Activated CD4-positive, alpha-beta T cell treated with anti-CD3 and anti-CD28 coated beads, Interleukin-2, amount 10 ng/mL, durations not matched to agents 7 days and 5 days (primary cell): Measurements from ENCODE around the gene GXYLT1. TPM values are rescaled to one million over a fixed set of nuclear protein-coding genes. Genes with fewer than 3 reads are reported as not detected.
"Not testable (repeated sequence)": the region's sequence is repeated elsewhere in the genome, so short reads cannot be mapped to it uniquely, and the experiment has no call there.

Experiments used
- CTCF ChIA-PET: fragments of 350-600 bp; sonication (Branson Sonifier 250); formaldehyde crosslinking; loops from one replicate; lab custom pipeline; 2021; ENCODE audit warnings: antibody characterized with exemption; lab: Charles Lee
- POLR2A ChIA-PET: fragments of 350-600 bp; sonication (Branson Sonifier 250); formaldehyde crosslinking; loops from one replicate; lab custom pipeline; 2021; ENCODE audit warnings: antibody characterized with exemption; lab: Charles Lee
- DNase-seq: peaks from one replicate; pipeline ENCODE4 v3.0.0-alpha.2; 2020
- H3K27ac Mint-ChIP-seq: one replicate; pipeline ENCODE4 v1.8.0; 2021; ENCODE audit warnings: mild to moderate bottlenecking, moderate library complexity, mixed read lengths
- H3K27me3 Mint-ChIP-seq: one replicate; pipeline ENCODE4 v1.8.0; 2021; ENCODE audit warnings: mixed read lengths
- H3K36me3 Mint-ChIP-seq: one replicate; pipeline ENCODE4 v1.8.0; 2021; ENCODE audit warnings: low read depth, mixed read lengths
- H3K4me1 Mint-ChIP-seq: one replicate; pipeline ENCODE4 v1.8.0; 2021; ENCODE audit warnings: mixed read lengths
- H3K4me3 Mint-ChIP-seq: one replicate; pipeline ENCODE4 v1.8.0; 2021; ENCODE audit warnings: mild to moderate bottlenecking, moderate library complexity, mixed read lengths
- H3K9me3 Mint-ChIP-seq: one replicate; pipeline ENCODE4 v1.8.0; 2021; ENCODE audit warnings: mixed read lengths
- total RNA-seq, 2 experiments: library from RNA; stranded (reverse); gene quantifications; one replicate each; pipeline ENCODE4 v1.2.3, GENCODE V29; 2021

GXYLT1 gene
- total RNA-seq, 2 experiments from 2014 or later, result 8.0 to 10.2 TPM

GRCh38 chr12:42118136-42118879 is 26.4 kb downstream of the GXYLT1 start:
- CTCF ChIA-PET, result interaction anchor here (0.9 to 1.2 kb wide), 3 partner anchors 23 to 121 kb away, joined by 3 read pairs; no protein-coding TSS in a partner anchor
- H3K36me3 Mint-ChIP-seq, result peaks cover 44% of the 10 kb centered on the region
- H3K4me3 Mint-ChIP-seq, result no peak overlapping the region
- no peaks in the 10 kb centered on the region for H3K27me3 Mint-ChIP-seq
- H3K4me1 Mint-ChIP-seq, result peaks cover 9% of the 10 kb centered on the region
- H3K9me3 Mint-ChIP-seq, result peaks cover 7% of the 10 kb centered on the region
- H3K27ac Mint-ChIP-seq, result no peak overlapping the region
- POLR2A ChIA-PET, result no interaction called here
- DNase-seq, result no peak

- H3K4me1 Mint-ChIP-seq, result no peaks in the 10 kb centered on the region
- POLR2A ChIA-PET, result no interaction called here
Observed at GRCh38 chr12:42109031-42109430, 35.6 kb downstream of the GXYLT1 start.

GRCh38 chr12:42106791-42107190 is 37.9 kb downstream of the GXYLT1 start:
- POLR2A ChIA-PET, H3K4me1 Mint-ChIP-seq, CTCF ChIA-PET: not testable (repeated sequence)

More at GRCh38 chr12:42109031-42109430, 35.6 kb downstream of the GXYLT1 start:
- H3K9me3 Mint-ChIP-seq, result peaks cover 7% of the 10 kb centered on the region
- no peak overlapping the region for H3K4me3 Mint-ChIP-seq
- no peak for DNase-seq
- H3K27ac Mint-ChIP-seq, result no peak overlapping the region
- H3K27me3 Mint-ChIP-seq, result no peaks in the 10 kb centered on the region
- CTCF ChIA-PET, result no interaction called here
- peaks cover 37% of the 10 kb centered on the region for H3K36me3 Mint-ChIP-seq

GRCh38 chr12:42104784-42105183 is 39.9 kb downstream of the GXYLT1 start:
- Mint-ChIP-seq H3K27ac (no peak overlapping the region), H3K9me3 (no peaks in the 10 kb centered on the region), H3K4me1 (no peaks in the 10 kb centered on the region), H3K36me3 (peaks cover 8% of the 10 kb centered on the region), H3K27me3 (no peaks in the 10 kb centered on the region), H3K4me3 (no peak overlapping the region)
- no peak for DNase-seq
- ChIA-PET CTCF (no interaction called here), POLR2A (no interaction called here)

More at GRCh38 chr12:42106791-42107190, 37.9 kb downstream of the GXYLT1 start:
- H3K9me3 Mint-ChIP-seq, H3K4me3 Mint-ChIP-seq, DNase-seq, H3K27me3 Mint-ChIP-seq, H3K27ac Mint-ChIP-seq: not testable (repeated sequence)
- peaks cover 23% of the 10 kb centered on the region for H3K36me3 Mint-ChIP-seq

- ChIA-PET CTCF (interaction anchor here (0.6 to 0.7 kb wide), 2 partner anchors 53 to 194 kb away, joined by 3 read pairs; no protein-coding TSS in a partner anchor), POLR2A (no interaction called here)
- no peak for DNase-seq
- H3K4me3 Mint-ChIP-seq, result no peak overlapping the region
- peaks cover 7% of the 10 kb centered on the region for H3K36me3 Mint-ChIP-seq
- H3K9me3 Mint-ChIP-seq, result no peaks in the 10 kb centered on the region
- H3K27me3 Mint-ChIP-seq, result no peaks in the 10 kb centered on the region
- H3K27ac Mint-ChIP-seq, result no peak overlapping the region
- no peaks in the 10 kb centered on the region for H3K4me1 Mint-ChIP-seq
Observed at GRCh38 chr12:42104087-42104486, 40.6 kb downstream of the GXYLT1 start.

- Mint-ChIP-seq H3K27me3 (no peaks in the 10 kb centered on the region), H3K4me1 (peaks cover 3% of the 10 kb centered on the region), H3K4me3 (no peak overlapping the region), H3K27ac (no peak overlapping the region), H3K9me3 (no peaks in the 10 kb centered on the region), H3K36me3 (peaks cover 4% of the 10 kb centered on the region)
- DNase-seq, result no peak
- POLR2A ChIA-PET, result no interaction called here
- CTCF ChIA-PET, result no interaction called here
Observed at GRCh38 chr12:42103155-42103554, 41.5 kb downstream of the GXYLT1 start.

- peaks cover 5% of the 10 kb centered on the region for H3K36me3 Mint-ChIP-seq
- H3K27ac Mint-ChIP-seq, result no peak overlapping the region
- ChIA-PET POLR2A (no interaction called here), CTCF (no interaction called here)
- peaks cover 7% of the 10 kb centered on the region for H3K4me1 Mint-ChIP-seq
- H3K4me3 Mint-ChIP-seq, result no peak overlapping the region
- DNase-seq, result no peak
- no peaks in the 10 kb centered on the region for H3K27me3 Mint-ChIP-seq
- H3K9me3 Mint-ChIP-seq, result no peaks in the 10 kb centered on the region
Observed at GRCh38 chr12:42102720-42103119, 42.0 kb downstream of the GXYLT1 start.

- DNase-seq, result no peak
- Mint-ChIP-seq H3K27ac (no peak overlapping the region), H3K27me3 (no peaks in the 10 kb centered on the region), H3K4me1 (peaks cover 32% of the 10 kb centered on the region), H3K4me3 (no peak overlapping the region), H3K9me3 (no peaks in the 10 kb centered on the region), H3K36me3 (peaks cover 20% of the 10 kb centered on the region)
- ChIA-PET CTCF (no interaction called here), POLR2A (no interaction called here)
Observed at GRCh38 chr12:42099433-42099832, 45.2 kb downstream of the GXYLT1 start.

GRCh38 chr12:42097971-42098370 is 46.7 kb downstream of the GXYLT1 start:
- Mint-ChIP-seq H3K9me3 (no peaks in the 10 kb centered on the region), H3K4me1 (peaks cover 37% of the 10 kb centered on the region), H3K27ac (peak overlapping the region; percentile 98), H3K36me3 (peaks cover 20% of the 10 kb centered on the region), H3K27me3 (no peaks in the 10 kb centered on the region), H3K4me3 (peak overlapping the region; percentile 80)
- POLR2A ChIA-PET, result no interaction called here
- DNase-seq, result peak; percentile 43
- CTCF ChIA-PET, result no interaction called here

GRCh38 chr12:42094277-42094676 is 50.4 kb downstream of the GXYLT1 start:
- peak; percentile 11 for DNase-seq
- no peak overlapping the region for H3K4me3 Mint-ChIP-seq
- peaks cover 29% of the 10 kb centered on the region for H3K36me3 Mint-ChIP-seq
- POLR2A ChIA-PET, result no interaction called here
- no peak overlapping the region for H3K27ac Mint-ChIP-seq
- H3K4me1 Mint-ChIP-seq, result peaks cover 37% of the 10 kb centered on the region
- H3K9me3 Mint-ChIP-seq, result no peaks in the 10 kb centered on the region
- CTCF ChIA-PET, result interaction anchor here (0.6 to 1.3 kb wide), 4 partner anchors 11 to 232 kb away, joined by 3 to 5 read pairs (median 4); partner anchors contain the start of genes PPHLN1 and ZCRB1
- no peaks in the 10 kb centered on the region for H3K27me3 Mint-ChIP-seq

- Mint-ChIP-seq H3K36me3 (peaks cover 33% of the 10 kb centered on the region), H3K9me3 (no peaks in the 10 kb centered on the region), H3K27me3 (no peaks in the 10 kb centered on the region), H3K27ac (no peak overlapping the region), H3K4me1 (peaks cover 22% of the 10 kb centered on the region), H3K4me3 (no peak overlapping the region)
- DNase-seq, result no peak
- ChIA-PET CTCF (no interaction called here), POLR2A (no interaction called here)
Observed at GRCh38 chr12:42091769-42092168, 52.9 kb downstream of the GXYLT1 start.

GRCh38 chr12:42090899-42091298 is 53.8 kb downstream of the GXYLT1 start:
- Mint-ChIP-seq H3K4me3 (no peak overlapping the region), H3K27ac (no peak overlapping the region), H3K36me3 (peaks cover 29% of the 10 kb centered on the region), H3K27me3 (no peaks in the 10 kb centered on the region), H3K4me1 (peaks cover 14% of the 10 kb centered on the region), H3K9me3 (no peaks in the 10 kb centered on the region)
- DNase-seq, result no peak
- ChIA-PET CTCF (no interaction called here), POLR2A (no interaction called here)

- no peaks in the 10 kb centered on the region for H3K9me3 Mint-ChIP-seq
Observed at GRCh38 chr12:42086031-42086430, 58.6 kb downstream of the GXYLT1 start.

More at GRCh38 chr12:42086031-42086430, 58.6 kb downstream of the GXYLT1 start:
- no peak overlapping the region for H3K27ac Mint-ChIP-seq
- H3K36me3 Mint-ChIP-seq, result peaks cover 31% of the 10 kb centered on the region
- POLR2A ChIA-PET, result no interaction called here
- CTCF ChIA-PET, result no interaction called here
- DNase-seq, result no peak
- H3K4me1 Mint-ChIP-seq, result peaks cover 2% of the 10 kb centered on the region
- H3K27me3 Mint-ChIP-seq, result no peaks in the 10 kb centered on the region
- no peak overlapping the region for H3K4me3 Mint-ChIP-seq
